Panc1 (cell line): ENCODE measurements around the gene RAD50.

Experiments used
- CTCF ChIP-seq: fragments of 450-650 bp; IDR thresholded peaks from 2 replicates; pipeline ENCODE4 v1.5.1; 2017; ENCODE audit warnings: mild to moderate bottlenecking
- POLR2AphosphoS5 ChIP-seq: IDR thresholded peaks from 2 replicates; pipeline ENCODE4 v1.6.1; 2012; ENCODE audit warnings: mild to moderate bottlenecking, low read depth, low read length, moderate library complexity

- TF ChIP-seq CTCF (no peak), POLR2AphosphoS5 (no peak)
Observed at GRCh38 chr5:132608107-132608506, 51.3 kb downstream of the RAD50 start.
